Peyer's patch (tissue), 4 donors: Measurements from ENCODE around the gene CGNL1.

Experiments used
- POLR2A ChIP-seq, 2 donors: fragments of 450-650 bp; IDR thresholded peaks; one replicate each; pipeline ENCODE4 v1.5.1; 2017; ENCODE audit warnings: antibody characterized with exemption in 2 of 2, mild to moderate bottlenecking in 2 of 2, moderate library complexity in 2 of 2
- TF ChIP-seq, protein P1 (sequence below), 6 experiments: fragments of 450-650 bp in 4 of 6; fragments of 200-600 bp in 2 of 6; sonication (generic) in 1 of 6; IDR thresholded peaks; one replicate each; pipeline ENCODE4 v1.5.1; 2017 to 2019; ENCODE audit warnings: antibody characterized with exemption in 6 of 6, mild to moderate bottlenecking in 3 of 6, moderate library complexity in 1 of 6

DNA sequence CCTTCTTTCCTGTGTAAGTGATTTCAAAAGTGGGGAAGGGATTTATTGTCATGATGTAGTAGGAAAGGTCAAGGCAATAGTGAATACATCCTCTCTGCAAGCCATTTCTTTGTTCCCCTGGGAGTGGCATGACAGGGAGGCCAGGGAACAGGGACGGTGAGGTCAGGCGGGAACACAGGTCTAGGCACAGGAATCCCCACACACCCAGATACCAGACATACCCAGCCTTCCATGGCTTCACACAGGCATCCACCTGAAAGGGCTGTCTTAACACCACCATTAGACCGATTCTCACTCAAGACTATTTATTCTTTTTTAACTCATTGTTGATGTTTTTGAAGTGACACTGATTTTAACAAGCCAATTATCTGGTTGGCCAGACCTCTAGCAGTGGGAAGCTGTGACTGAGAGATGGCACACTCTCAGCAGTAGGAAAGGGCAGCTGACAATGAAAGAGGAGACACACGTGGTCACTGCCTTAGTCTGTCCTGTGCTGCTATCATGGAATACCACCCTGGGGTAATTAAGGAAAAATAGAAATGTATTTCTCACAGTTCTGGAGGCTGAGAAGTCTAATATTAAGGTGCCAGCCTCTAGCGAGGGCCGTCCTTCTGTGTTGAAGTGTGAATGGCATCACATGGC lies 140.8 kb downstream of the CGNL1 start:
- TF ChIP-seq, protein P1, sequence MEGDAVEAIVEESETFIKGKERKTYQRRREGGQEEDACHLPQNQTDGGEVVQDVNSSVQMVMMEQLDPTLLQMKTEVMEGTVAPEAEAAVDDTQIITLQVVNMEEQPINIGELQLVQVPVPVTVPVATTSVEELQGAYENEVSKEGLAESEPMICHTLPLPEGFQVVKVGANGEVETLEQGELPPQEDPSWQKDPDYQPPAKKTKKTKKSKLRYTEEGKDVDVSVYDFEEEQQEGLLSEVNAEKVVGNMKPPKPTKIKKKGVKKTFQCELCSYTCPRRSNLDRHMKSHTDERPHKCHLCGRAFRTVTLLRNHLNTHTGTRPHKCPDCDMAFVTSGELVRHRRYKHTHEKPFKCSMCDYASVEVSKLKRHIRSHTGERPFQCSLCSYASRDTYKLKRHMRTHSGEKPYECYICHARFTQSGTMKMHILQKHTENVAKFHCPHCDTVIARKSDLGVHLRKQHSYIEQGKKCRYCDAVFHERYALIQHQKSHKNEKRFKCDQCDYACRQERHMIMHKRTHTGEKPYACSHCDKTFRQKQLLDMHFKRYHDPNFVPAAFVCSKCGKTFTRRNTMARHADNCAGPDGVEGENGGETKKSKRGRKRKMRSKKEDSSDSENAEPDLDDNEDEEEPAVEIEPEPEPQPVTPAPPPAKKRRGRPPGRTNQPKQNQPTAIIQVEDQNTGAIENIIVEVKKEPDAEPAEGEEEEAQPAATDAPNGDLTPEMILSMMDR (IDR thresholded peaks at IDR 0.05), result no peak
- TF ChIP-seq POLR2A (IDR thresholded peaks at IDR 0.05), result no peak
